Cardiac ventricle fibroblast (primary cell): ENCODE data around the gene EEF1A2. TPM values are rescaled to one million over a fixed set of nuclear protein-coding genes. Genes with fewer than 3 reads are reported as not detected.

Experiments used
- total RNA-seq: library from RNA; depleted of rRNA; stranded (reverse); fragments of >200 nt; gene quantifications from 2 replicates; pipeline ENCODE4 v1.2.3, GENCODE V29; 2015

EEF1A2 gene
- total RNA-seq: not detected in 2 replicates

DNA sequence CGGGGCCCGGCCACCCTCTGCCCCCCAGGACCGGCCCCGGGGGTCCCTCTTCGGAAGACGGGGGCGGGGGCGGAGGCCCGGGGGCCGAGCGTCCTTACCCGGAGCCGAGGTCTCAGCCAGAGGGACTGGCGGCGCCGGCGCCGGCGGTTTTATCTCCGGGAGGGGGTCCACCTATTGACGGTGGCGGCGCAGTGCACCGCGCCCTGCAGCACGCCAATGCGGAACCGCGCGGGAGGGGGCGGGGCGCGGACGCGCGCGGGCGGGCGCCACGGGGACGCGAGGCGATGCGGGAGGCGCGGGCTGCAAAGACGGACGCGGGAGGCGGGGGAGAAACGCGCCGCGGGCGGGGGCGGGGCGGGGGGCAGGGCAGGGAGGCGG lies at the start of gene EEF1A2:
EEF1A2 (minus strand) TSS at position 124 of the 378 bp plus-strand sequence. CDS start 1,320 bp downstream, outside the sequence.

DNA sequence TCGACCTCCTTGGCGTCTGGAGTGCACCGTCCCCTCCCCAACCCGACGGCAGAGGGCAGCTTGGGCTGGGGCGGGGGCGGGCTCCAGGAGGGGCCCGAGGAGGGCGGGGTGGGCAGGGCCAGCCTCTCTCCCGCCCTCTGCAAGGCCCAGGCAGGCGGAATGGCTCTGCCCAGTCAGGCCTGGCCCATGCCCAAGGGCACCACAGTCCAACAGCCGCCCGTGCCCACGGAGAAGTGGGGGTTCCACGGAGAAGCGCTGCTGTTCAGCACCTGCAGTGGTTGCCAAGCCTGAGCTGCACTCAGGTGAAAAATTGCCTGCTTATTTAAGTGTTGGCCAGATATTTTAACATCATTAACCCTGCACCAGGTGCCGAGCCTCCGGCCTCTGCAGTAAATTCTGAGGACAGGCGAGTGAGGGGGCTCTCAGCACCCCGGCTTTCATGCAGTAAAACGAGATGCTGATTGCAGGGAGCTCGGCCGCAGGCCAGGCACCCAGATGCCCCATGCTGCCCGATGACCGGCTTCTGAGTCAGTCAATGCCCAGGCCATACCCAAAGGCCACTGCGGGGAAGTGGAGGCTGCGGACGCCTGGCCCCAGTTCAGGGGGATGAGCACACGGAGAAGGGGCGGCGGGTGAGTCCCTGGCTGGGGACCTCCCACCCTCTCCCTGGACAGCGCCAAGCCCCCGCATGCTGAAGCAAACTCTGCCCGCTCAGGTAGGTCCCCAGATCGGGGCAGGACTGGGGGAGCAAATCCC lies 49.0 kb upstream of the EEF1A2 start, which contains the start of gene SRMS:
SRMS (minus strand) TSS at position 25 of the 756 bp plus-strand sequence. CDS start 286 bp downstream, outside the sequence.

DNA sequence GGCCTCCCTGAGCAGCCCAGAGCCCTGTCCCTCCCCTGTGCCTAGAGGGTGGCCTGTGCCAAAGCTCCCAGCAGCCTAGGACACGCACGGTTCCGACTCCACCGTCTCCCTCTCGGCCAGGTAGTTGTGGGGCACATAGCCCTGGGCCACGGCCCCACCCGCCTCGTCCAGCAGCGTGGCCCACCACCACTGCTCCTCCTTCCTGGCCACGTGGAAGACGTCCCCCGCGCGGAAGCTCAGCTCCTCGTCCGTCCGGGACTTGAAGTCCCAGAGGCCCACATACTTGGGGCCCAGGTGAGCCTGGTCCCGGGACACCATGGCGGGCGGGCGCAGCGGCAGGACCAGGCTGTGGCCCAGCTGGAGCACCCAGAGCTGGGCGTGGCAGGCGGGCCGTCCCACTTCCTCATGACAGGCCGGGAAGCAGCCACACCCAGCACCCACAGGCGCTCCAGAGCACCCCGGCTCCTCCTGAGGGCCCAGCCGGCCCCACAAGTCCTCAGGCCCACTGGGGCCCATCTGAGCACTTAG lies 38.2 kb upstream of the EEF1A2 start, which contains the start of gene PTK6:
PTK6 (minus strand) TSS at position 380 of the 528 bp plus-strand sequence; CDS start at position 318, 62 bp downstream.

DNA sequence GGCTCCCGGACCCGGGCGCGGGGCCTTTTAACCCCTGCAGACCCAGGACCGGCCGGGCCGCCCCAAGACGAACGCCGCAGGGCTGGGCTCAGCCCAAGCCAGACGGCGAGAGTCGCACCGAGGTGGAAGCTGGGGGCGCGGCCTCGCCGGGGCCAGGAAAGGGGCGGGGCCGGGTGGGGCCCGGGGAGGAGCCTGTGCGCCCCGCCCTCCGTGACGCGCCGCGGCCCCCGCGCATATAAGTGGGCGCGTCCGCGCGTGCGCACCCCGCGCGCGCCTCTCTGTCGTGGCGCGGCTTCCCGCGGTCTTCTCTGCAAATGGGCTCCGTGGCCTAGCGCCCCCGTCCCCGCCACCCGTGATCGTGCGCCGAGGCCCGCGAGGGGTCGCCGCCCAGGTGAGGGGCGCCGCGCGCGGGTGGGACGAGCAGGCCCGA lies 21.6 kb upstream of the EEF1A2 start, which contains the start of gene PPDPF:
PPDPF (plus strand) TSS at position 262 of the 430 bp plus-strand sequence. CDS start 544 bp downstream, outside the sequence.

DNA sequence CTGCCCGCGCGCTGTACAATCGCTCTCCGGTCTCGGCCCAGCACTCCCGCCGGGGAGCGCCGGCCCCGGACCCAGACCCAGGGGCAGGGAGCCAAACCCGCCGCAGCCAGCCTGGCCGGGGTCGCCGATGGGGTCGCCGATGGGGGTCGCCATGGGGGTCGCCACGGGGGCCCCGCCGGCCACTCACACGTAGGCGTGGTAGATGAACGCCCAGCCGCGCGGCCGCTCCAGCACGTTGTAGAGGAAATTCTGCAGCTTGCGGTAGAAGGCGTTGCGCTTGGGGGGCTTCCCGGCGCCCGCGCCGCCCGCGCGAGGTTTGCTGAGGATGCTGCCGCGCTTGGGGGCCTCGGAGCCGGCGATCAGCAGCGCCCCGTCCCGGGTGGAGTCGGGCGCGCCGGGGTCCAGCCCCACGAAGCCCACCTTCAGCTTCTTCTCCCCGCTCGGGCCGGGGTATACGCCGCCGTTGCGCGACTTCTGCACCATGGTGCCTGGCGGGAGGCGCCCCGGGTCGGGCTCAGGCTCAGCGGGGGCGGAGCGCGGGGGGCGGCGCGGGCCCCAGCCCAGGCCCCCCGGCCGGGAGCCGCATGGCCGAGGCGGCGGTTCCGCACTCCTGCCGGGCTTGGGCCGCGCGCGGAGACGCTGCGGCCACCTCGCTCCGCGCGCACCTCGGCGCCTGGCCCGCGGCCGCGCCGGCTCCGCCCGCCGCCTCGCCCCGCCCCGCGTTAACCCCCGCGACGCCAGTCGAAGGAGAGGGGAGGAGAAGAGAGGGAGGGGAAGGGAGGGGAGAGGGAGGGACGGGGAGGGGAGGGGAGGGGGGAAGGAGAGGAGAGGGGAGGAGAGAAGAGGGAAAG lies 26.7 kb downstream of the EEF1A2 start, which contains the start of gene KCNQ2:
KCNQ2 (minus strand) TSS at position 675 of the 851 bp plus-strand sequence; CDS start at position 483, 192 bp downstream.

Other genes starting within 250 kb of the EEF1A2 start
- gene NKAIN4, start 244.6 kb downstream of the EEF1A2 start, total RNA-seq: not detected in 2 replicates
- 53.1 and 55.0 TPM in 2 replicates for gene ARFGAP1, start 226.3 kb downstream of the EEF1A2 start, total RNA-seq
- gene COL20A1, start 205.9 kb downstream of the EEF1A2 start, total RNA-seq: not detected in 2 replicates
- 0.05 TPM in 1 of 2 replicates, not detected in the other for gene CHRNA4, start 137.7 kb downstream of the EEF1A2 start, total RNA-seq
- not detected in 2 replicates for gene KCNQ2, start 26.4 kb downstream of the EEF1A2 start, total RNA-seq
- 75.1 and 118 TPM in 2 replicates for gene PPDPF, start 21.7 kb upstream of the EEF1A2 start, total RNA-seq
- 0.15 TPM in 1 of 2 replicates, not detected in the other for gene PTK6, start 38.3 kb upstream of the EEF1A2 start, total RNA-seq
- not detected in 2 replicates for gene SRMS, start 48.7 kb upstream of the EEF1A2 start, total RNA-seq
- gene FNDC11, start 55.1 kb upstream of the EEF1A2 start, total RNA-seq: 0.05 and 0.12 TPM in 2 replicates
- 25.2 and 44.7 TPM in 2 replicates for gene HELZ2, start 75.2 kb upstream of the EEF1A2 start, total RNA-seq
- gene GMEB2, start 128.0 kb upstream of the EEF1A2 start, total RNA-seq: 8.7 and 9.0 TPM in 2 replicates
- gene STMN3, start 154.3 kb upstream of the EEF1A2 start, total RNA-seq: 41.1 and 41.4 TPM in 2 replicates
- 8.2 and 14.4 TPM in 2 replicates for gene RTEL1, start 159.2 kb upstream of the EEF1A2 start, total RNA-seq
- gene TNFRSF6B, start 197.6 kb upstream of the EEF1A2 start, total RNA-seq: 2.5 and 3.1 TPM in 2 replicates
- 22.8 and 32.0 TPM in 2 replicates for gene ARFRP1, start 208.9 kb upstream of the EEF1A2 start, total RNA-seq
- 15.8 and 16.9 TPM in 2 replicates for gene ZGPAT, start 209.0 kb upstream of the EEF1A2 start, total RNA-seq
- gene LIME1, start 237.6 kb upstream of the EEF1A2 start, total RNA-seq: 1.1 and 2.9 TPM in 2 replicates
- 39.2 and 69.8 TPM in 2 replicates for gene SLC2A4RG, start 240.7 kb upstream of the EEF1A2 start, total RNA-seq